ENCODE data around the gene CD22.

The CD22 gene

DNA sequence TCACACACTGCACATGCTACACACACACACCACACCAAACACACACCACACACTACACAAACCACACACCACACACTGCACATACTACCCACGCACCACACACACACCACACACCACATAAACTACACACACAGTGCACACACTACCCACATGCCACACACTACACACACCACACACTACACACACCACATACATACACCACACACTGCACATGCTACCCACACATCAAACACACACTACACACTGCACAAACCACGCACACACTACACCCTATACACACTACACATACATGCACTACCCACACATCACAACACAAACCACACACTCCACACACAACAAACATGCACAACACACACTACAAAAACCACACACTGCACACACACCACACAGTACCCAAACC, 31.1 kb upstream of the CD22 start:
- no peak overlapping the region for H3K4me3 ChIP-seq
- no peaks in the 10 kb centered on the region for H3K4me1 ChIP-seq
- intact Hi-C loops (cut with DNase I; ENCODE audit: low total_unique reads), result no loop called here
- peaks cover 0 to 77% of the 10 kb centered on the region in 2 donors for H3K27me3 ChIP-seq
- no peak overlapping the region for H3K27ac ChIP-seq
- H3K36me3 ChIP-seq, result no peaks in the 10 kb centered on the region
- DNase-seq, result no peak
- no peak for TF ChIP-seq CTCF (IDR thresholded peaks at IDR 0.05)
- H3K9me3 ChIP-seq, result no peaks in the 10 kb centered on the region

GRCh38 chr19:35298561-35298972, 30.4 kb upstream of the CD22 start:
- no peaks in the 10 kb centered on the region for H3K4me1 ChIP-seq
- no peaks in the 10 kb centered on the region for H3K36me3 ChIP-seq
- no peak for TF ChIP-seq CTCF (IDR thresholded peaks at IDR 0.05)
- peaks cover 0 to 73% of the 10 kb centered on the region in 2 donors for H3K27me3 ChIP-seq
- intact Hi-C loops (cut with DNase I; ENCODE audit: low total_unique reads), result no loop called here
- no peak for DNase-seq
- no peak overlapping the region for H3K4me3 ChIP-seq
- H3K27ac ChIP-seq, result no peak overlapping the region
- H3K9me3 ChIP-seq, result no peaks in the 10 kb centered on the region

DNA sequence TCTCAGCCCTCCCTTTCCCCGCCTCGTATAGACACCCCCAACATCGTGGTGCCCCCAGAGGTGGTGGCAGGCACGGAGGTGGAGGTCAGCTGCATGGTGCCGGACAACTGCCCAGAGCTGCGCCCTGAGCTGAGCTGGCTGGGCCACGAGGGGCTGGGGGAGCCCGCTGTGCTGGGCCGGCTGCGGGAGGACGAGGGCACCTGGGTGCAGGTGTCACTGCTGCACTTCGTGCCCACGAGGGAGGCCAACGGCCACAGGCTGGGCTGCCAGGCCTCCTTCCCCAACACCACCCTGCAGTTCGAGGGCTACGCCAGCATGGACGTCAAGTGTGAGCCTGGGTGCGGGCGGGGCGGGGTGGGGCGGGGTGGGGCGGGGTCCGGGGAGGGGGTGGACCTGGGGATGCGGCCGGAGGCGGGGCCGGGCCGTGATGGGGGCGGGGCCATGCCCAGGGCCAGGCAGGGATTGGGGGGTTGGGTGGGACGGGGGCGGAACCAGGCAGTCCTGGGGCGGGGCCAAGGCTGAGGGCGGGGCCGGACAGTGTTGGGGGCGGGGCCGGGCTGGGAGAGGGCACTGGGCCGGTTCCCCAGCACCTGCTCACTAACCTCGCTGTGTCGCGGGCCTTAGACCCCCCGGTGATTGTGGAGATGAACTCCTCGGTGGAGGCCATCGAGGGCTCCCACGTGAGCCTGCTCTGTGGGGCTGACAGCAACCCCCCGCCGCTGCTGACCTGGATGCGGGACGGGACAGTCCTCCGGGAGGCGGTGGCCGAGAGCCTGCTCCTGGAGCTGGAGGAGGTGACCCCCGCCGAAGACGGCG, 29.3 kb upstream of the CD22 start:
- H3K36me3 ChIP-seq, result no peaks in the 10 kb centered on the region
- no peaks in the 10 kb centered on the region for H3K9me3 ChIP-seq
- peaks cover 0 to 65% of the 10 kb centered on the region in 2 donors for H3K27me3 ChIP-seq
- H3K27ac ChIP-seq, result no peak overlapping the region
- no peak for TF ChIP-seq CTCF (IDR thresholded peaks at IDR 0.05)
- no peak overlapping the region for H3K4me3 ChIP-seq
- intact Hi-C loops (cut with DNase I; ENCODE audit: low total_unique reads), result no loop called here
- DNase-seq, result no peak
- no peaks in the 10 kb centered on the region for H3K4me1 ChIP-seq

DNA sequence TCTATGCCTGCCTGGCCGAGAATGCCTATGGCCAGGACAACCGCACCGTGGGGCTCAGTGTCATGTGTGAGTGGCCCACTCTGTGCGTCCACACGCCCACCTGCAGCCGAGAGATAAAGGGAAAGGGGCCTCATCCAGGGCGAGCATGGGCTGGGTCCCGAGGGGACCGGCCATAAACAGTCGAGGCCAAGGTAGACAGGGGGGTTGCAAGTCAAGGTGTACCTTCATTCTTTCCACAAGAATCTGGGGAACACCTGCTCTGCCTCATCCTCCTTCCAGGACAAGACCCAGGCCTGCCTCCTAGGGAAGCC, 28.7 kb upstream of the CD22 start:
- Histone ChIP-seq H3K27me3 (peaks cover 0 to 66% of the 10 kb centered on the region in 2 donors), H3K4me1 (no peaks in the 10 kb centered on the region), H3K36me3 (no peaks in the 10 kb centered on the region), H3K27ac (no peak overlapping the region), H3K9me3 (no peaks in the 10 kb centered on the region), H3K4me3 (no peak overlapping the region)
- no peak for DNase-seq
- TF ChIP-seq CTCF (IDR thresholded peaks at IDR 0.05), result no peak
- intact Hi-C loops (cut with DNase I; ENCODE audit: low total_unique reads), result no loop called here

- peaks cover 0 to 55% of the 10 kb centered on the region in 2 donors for H3K27me3 ChIP-seq
- TF ChIP-seq CTCF (IDR thresholded peaks at IDR 0.05), result no peak
- no peak overlapping the region for H3K27ac ChIP-seq
- H3K9me3 ChIP-seq, result no peaks in the 10 kb centered on the region
- no peak overlapping the region for H3K4me3 ChIP-seq
- no peaks in the 10 kb centered on the region for H3K36me3 ChIP-seq
- intact Hi-C loops (cut with DNase I; ENCODE audit: low total_unique reads), result no loop called here
- H3K4me1 ChIP-seq, result no peaks in the 10 kb centered on the region
- no peak for DNase-seq
Observed at GRCh38 chr19:35301961-35302360, 27.0 kb upstream of the CD22 start.

Measured in tibial artery (tissue), 4 donors.